Right atrium auricular region (tissue), 2 donors: ENCODE measurements around the gene NUMB. TPM values are rescaled to one million over a fixed set of nuclear protein-coding genes. Genes with fewer than 3 reads are reported as not detected.

Experiments used
- DNase-seq: peaks from one replicate; pipeline ENCODE4 v3.0.0-alpha.2; 2019; ENCODE audit warnings: low spot score
- H3K27ac ChIP-seq, 2 donors: fragments of 200-600 bp; sonication (generic); 1 replicate in 1 of 2; 2 replicates in 1 of 2; pipeline ENCODE4 v1.5.1; 2016 to 2019
- H3K27me3 ChIP-seq, 2 donors: fragments of 200-600 bp; sonication (generic); one replicate each; pipeline versions ENCODE4 v1.5.1 to v1.6.0; 2017 to 2019
- H3K36me3 ChIP-seq: fragments of 200-600 bp; sonication (generic); one replicate; pipeline ENCODE4 v1.5.1; 2016
- H3K4me1 ChIP-seq, 2 donors: fragments of 200-600 bp; sonication (generic); one replicate each; pipeline versions ENCODE4 v1.5.1 to v1.6.0; 2017 to 2019
- H3K4me3 ChIP-seq, 2 donors: fragments of 200-600 bp; sonication (generic); 1 replicate in 1 of 2; 2 replicates in 1 of 2; pipeline ENCODE4 v1.5.1; 2017 to 2019; ENCODE audit warnings: mild to moderate bottlenecking in 1 of 2, moderate library complexity in 1 of 2
- H3K9me3 ChIP-seq, 2 donors: fragments of 200-600 bp; sonication (generic); one replicate each; pipeline ENCODE4 v1.5.1; 2019
- total RNA-seq, 2 donors: library from RNA; depleted of rRNA; stranded (reverse); fragments of >200 nt; gene quantifications; one replicate each; pipeline ENCODE4 v1.1.0, GENCODE V29; 2016
- TF ChIP-seq, protein P1 (sequence below), 2 donors: fragments of 200-600 bp; sonication (generic); IDR thresholded peaks; one replicate each; pipeline ENCODE4 v1.5.1; 2019; ENCODE audit warnings: antibody characterized with exemption in 2 of 2

The NUMB gene
- total RNA-seq, 2 donors from 2014 or later, result 24.6 to 31.9 TPM

DNA sequence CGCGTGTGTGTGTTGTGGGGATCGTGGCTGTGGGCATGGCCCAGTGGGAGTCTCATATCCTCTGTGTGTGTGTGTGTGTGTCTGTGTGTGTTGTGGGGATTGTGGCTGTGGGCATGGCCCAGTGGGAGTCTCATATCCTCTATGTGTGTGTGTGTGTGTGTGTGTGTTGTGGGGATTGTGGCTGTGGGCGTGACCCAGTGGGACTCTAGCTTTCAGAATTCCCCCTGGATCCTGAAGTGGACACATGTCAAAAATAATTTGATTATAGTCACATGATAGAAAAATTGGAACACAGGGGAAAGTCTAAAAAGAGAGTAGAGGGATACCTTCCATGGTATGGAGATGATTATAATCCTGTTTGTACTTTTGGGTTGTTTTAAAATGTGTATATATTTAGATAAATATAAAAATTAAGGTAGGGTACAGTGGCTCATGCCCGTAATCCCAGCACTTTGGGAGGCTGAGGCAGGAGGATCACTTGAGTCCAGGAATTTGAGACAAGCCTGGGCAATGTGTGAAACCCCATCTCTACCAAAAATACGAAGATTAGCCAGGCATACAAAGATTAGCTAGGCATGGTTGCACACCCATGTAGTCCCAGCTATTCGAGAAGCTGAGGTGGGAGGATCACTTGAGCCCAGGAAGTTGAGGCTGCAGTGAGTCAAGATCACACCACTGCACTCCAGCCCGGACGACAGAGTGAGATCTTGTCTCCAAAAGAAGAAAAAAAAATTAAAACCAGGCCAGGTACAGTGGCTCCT lies 210.1 kb downstream of the NUMB start:
- TF ChIP-seq, protein P1, sequence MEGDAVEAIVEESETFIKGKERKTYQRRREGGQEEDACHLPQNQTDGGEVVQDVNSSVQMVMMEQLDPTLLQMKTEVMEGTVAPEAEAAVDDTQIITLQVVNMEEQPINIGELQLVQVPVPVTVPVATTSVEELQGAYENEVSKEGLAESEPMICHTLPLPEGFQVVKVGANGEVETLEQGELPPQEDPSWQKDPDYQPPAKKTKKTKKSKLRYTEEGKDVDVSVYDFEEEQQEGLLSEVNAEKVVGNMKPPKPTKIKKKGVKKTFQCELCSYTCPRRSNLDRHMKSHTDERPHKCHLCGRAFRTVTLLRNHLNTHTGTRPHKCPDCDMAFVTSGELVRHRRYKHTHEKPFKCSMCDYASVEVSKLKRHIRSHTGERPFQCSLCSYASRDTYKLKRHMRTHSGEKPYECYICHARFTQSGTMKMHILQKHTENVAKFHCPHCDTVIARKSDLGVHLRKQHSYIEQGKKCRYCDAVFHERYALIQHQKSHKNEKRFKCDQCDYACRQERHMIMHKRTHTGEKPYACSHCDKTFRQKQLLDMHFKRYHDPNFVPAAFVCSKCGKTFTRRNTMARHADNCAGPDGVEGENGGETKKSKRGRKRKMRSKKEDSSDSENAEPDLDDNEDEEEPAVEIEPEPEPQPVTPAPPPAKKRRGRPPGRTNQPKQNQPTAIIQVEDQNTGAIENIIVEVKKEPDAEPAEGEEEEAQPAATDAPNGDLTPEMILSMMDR (IDR thresholded peaks at IDR 0.05), result no peak
- no peak overlapping the region for H3K4me3 ChIP-seq
- H3K36me3 ChIP-seq, result no peaks in the 10 kb centered on the region
- H3K9me3 ChIP-seq, result no peaks in the 10 kb centered on the region
- H3K27me3 ChIP-seq, result no peaks in the 10 kb centered on the region
- no peak overlapping the region for H3K27ac ChIP-seq
- H3K4me1 ChIP-seq, result peaks cover 0 to 11% of the 10 kb centered on the region in 2 donors
- DNase-seq, result no peak

DNA sequence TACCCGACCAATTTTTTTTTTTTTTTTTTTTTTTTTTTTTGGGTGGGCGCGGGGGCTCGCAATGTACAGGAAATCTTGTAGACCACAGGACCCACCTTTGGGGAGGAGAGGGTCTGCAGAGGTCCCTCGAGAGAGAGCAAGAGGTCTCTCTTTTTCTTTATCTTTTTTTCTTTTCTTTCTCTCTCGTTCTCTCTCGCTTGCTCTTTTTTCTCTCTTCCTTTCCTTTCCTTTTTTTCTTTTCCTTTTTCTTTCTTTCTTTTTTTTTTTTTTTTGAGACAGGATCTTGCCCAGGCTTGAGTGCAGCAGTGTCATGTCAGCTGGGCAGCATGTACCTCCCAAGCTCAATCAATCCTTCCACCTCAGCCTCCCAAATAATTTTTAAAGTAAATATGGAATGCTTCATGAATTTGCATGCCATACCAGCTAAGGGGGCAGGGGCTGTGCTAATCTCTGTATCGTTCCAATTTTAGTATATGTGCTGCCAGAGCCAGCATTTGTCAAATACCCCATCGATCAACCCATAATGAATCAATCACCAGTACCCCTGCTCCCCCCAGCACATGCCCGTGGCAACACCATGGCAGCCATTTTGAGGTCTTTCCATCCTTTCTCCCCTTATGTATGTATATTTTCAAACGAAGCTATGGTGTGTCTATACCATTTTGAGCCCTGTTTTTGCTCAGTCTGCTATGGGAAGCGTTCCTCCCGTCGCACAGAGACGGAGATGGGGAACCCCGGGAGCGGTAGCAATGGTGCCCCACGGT lies 211.8 kb downstream of the NUMB start:
- H3K9me3 ChIP-seq, result no peaks in the 10 kb centered on the region
- peak overlapping the region; percentile 42 to 54 for H3K4me3 ChIP-seq
- TF ChIP-seq, protein P1 (IDR thresholded peaks at IDR 0.05), result no peak
- no peak overlapping the region for H3K27ac ChIP-seq
- no peaks in the 10 kb centered on the region for H3K36me3 ChIP-seq
- H3K27me3 ChIP-seq, result no peaks in the 10 kb centered on the region
- DNase-seq, result no peak
- H3K4me1 ChIP-seq, result peaks cover 0 to 11% of the 10 kb centered on the region in 2 donors

DNA sequence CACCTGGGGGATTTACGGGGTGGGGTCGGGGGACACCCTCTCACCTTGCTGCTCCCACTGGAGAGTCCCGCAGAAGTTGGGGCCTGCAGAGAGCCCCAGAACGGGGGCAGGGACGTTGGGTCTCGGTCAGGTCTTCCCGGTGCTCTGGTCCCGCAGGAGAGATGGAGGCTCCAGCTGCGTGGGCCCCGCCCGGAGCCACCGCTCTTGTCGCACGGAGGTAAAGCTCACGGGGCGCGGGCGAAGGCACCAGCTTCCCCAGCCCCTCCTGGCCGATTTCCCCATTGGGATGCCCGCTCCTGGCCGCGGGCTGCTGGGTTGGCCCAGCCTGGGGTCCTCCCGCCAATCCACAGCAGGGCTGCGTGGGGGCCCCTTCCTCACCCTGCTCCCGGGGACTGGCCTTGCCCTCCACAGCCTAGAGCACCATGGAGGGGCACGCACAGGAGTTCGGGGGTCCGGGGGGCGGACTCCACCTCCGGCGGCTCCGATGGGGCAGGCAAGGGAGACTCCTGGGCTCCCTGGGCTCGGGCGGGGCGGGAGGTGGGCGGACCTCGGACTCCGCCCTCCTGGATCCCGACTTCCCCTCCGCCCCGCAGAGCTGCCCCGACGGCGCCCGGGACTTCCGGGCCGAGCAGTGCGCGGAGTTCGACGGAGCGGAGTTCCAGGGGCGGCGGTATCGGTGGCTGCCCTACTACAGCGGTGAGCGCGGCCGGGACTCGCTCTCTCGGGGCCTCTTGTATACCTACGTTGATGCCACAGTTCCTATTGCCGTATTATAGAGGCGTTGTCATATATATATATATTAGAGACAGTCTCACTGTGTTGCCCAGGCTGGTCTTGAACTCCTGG lies 212.6 kb downstream of the NUMB start:
- H3K36me3 ChIP-seq, result no peaks in the 10 kb centered on the region
- peak overlapping the region; percentile 42 to 54 for H3K4me3 ChIP-seq
- TF ChIP-seq, protein P1 (IDR thresholded peaks at IDR 0.05), result no peak
- H3K9me3 ChIP-seq, result no peaks in the 10 kb centered on the region
- H3K4me1 ChIP-seq, result peaks cover 0 to 14% of the 10 kb centered on the region in 2 donors
- no peak for DNase-seq
- H3K27me3 ChIP-seq, result no peaks in the 10 kb centered on the region
- H3K27ac ChIP-seq, result no peak overlapping the region

DNA sequence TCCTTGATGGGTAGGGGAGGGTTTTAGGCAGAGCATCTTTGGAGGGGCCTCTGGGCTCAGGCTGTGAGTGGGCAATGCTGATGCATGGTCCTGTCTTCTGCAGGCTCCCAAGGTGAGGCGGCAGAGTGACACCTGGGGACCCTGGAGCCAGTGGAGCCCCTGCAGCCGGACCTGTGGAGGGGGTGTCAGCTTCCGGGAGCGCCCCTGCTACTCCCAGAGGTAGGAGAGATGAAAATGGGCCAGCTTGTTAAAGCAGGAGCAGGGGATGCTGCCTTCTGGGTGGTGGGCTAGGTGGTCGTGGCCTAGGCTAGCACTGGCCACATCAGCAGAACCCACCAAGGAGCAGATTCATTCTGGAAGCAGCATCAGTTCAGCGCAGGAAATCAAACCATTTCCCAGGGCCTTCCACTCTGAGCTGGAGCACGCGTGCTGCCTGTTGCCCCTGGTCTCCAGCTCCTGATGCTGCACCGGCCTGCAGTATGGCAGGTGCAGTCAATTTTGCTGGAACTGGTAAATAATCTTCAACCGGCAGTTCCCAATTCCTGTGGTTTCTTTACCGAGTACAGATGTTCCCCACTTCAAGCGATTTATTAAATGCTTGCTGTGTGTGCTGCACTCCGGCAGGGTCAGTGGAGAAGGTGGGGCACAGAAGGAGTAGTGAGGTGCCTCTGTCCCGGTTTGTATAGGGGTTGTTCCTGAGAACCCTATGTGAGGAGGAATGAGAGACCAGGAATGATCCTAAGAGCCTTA lies 213.6 kb downstream of the NUMB start:
- no peak for DNase-seq
- H3K4me3 ChIP-seq, result no peak overlapping the region
- H3K4me1 ChIP-seq, result peaks cover 0 to 20% of the 10 kb centered on the region in 2 donors
- no peak overlapping the region for H3K27ac ChIP-seq
- H3K27me3 ChIP-seq, result no peaks in the 10 kb centered on the region
- H3K36me3 ChIP-seq, result no peaks in the 10 kb centered on the region
- H3K9me3 ChIP-seq, result no peaks in the 10 kb centered on the region
- TF ChIP-seq, protein P1 (IDR thresholded peaks at IDR 0.05), result no peak

DNA sequence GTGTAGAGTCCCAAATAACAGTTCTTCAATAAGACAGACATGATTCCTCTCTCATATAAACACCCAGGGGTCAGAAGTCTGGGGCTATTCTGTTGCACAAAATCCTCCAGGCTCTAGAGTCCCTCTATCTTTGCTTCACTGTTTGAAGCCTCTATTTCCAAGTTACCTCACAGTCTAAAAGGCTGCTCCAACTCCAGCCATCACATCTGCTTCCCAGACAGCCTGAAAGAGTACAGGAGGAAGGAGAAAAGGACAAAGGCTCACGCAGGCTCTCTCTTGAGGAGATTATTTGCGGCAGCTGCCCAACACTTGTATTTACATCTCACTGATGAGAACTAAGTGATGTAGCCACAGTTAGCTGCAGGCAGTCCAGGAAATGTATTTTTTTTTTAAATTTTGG lies 214.6 kb downstream of the NUMB start:
- DNase-seq, result no peak
- Histone ChIP-seq H3K4me1 (peaks cover 0 to 30% of the 10 kb centered on the region in 2 donors), H3K9me3 (no peaks in the 10 kb centered on the region), H3K27ac (no peak overlapping the region), H3K27me3 (no peaks in the 10 kb centered on the region), H3K4me3 (no peak overlapping the region), H3K36me3 (no peaks in the 10 kb centered on the region)
- TF ChIP-seq, protein P1 (IDR thresholded peaks at IDR 0.05), result no peak
